Activated naive CD8-positive, alpha-beta T cell treated with anti-CD3 and anti-CD28 coated beads, Interleukin-2, amount 10 ng/mL, durations not matched to agents 7 days and 5 days (primary cell): ENCODE measurements around the gene ELAVL4. TPM values are rescaled to one million over a fixed set of nuclear protein-coding genes. Genes with fewer than 3 reads are reported as not detected.

ENCODE experiments used
- total RNA-seq, 2 experiments: library from RNA; stranded (reverse); gene quantifications; one replicate each; pipeline ENCODE4 v1.2.3, GENCODE V29; 2021

ELAVL4 gene
- total RNA-seq, 2 experiments from 2014 or later, result not detected

Other genes starting within 250 kb of the ELAVL4 start
- gene AGBL4, start 85.0 kb upstream of the ELAVL4 start, total RNA-seq, result not detected